HFFc6 (cell line): Measurements from ENCODE around the gene GAS2. TPM values are rescaled to one million over a fixed set of nuclear protein-coding genes. Genes with fewer than 3 reads are reported as not detected.
A peak's percentile ranks its signal among the peaks of the same experiment; 100 is the strongest.

Source experiments
- DNase-seq: peaks from one replicate; pipeline ENCODE4 v3.0.0-alpha.2; 2018
- H3K27ac Mint-ChIP-seq: 2 replicates; pipeline ENCODE4 v1.8.0; 2020; ENCODE audit warnings: mild to moderate bottlenecking, mixed read lengths
- H3K27me3 Mint-ChIP-seq: 2 replicates; pipeline ENCODE4 v1.8.0; 2021; ENCODE audit warnings: mild to moderate bottlenecking, moderate library complexity, mixed read lengths; ENCODE audit not compliant: insufficient read depth
- H3K36me3 Mint-ChIP-seq: 2 replicates; pipeline ENCODE4 v1.8.0; 2021; ENCODE audit warnings: low read depth, mixed read lengths
- H3K4me1 Mint-ChIP-seq: 2 replicates; pipeline ENCODE4 v1.8.0; 2020; ENCODE audit warnings: low read depth, mixed read lengths
- H3K4me3 Mint-ChIP-seq: 2 replicates; pipeline ENCODE4 v1.8.0; 2020; ENCODE audit warnings: mild to moderate bottlenecking, moderate library complexity, mixed read lengths
- H3K9me3 Mint-ChIP-seq: 2 replicates; pipeline ENCODE4 v1.8.0; 2020; ENCODE audit warnings: mild to moderate bottlenecking, mixed read lengths
- CTCF ChIP-seq: fragments of 200-600 bp; sonication (generic); IDR thresholded peaks from 2 replicates; pipeline ENCODE4 v1.5.0; 2021; ENCODE audit warnings: antibody characterized with exemption, mild to moderate bottlenecking
- total RNA-seq, 6 experiments: library from RNA; stranded (reverse); fragmentation: NEBNext Ultra II Directional; extraction: Animal tissue kit (Norgen Biotek cat#: 25700); gene quantifications; 2 replicates in 1 of 6; 3 replicates in 5 of 6; pipeline ENCODE4 v1.2.3, GENCODE V29; 2021

GAS2 gene
- total RNA-seq, 6 experiments from 2014 or later = 0.30 to 0.57 (median 0.43) TPM

GRCh38 chr11:22627421-22627820 lies 39.0 kb upstream of the GAS2 start:
- no peak overlapping the region for H3K4me3 Mint-ChIP-seq
- H3K4me1 Mint-ChIP-seq = peaks cover 20% of the 10 kb centered on the region
- H3K9me3 Mint-ChIP-seq = no peaks in the 10 kb centered on the region
- TF ChIP-seq CTCF = no peak
- no peak for DNase-seq
- no peak overlapping the region for H3K27ac Mint-ChIP-seq
- no peaks in the 10 kb centered on the region for H3K36me3 Mint-ChIP-seq
- no peaks in the 10 kb centered on the region for H3K27me3 Mint-ChIP-seq

GRCh38 chr11:22633354-22633902 lies 33.0 kb upstream of the GAS2 start:
- Mint-ChIP-seq H3K4me3 (no peak overlapping the region), H3K27me3 (no peaks in the 10 kb centered on the region; the same call in 1 of the 2 replicates), H3K27ac (no peak overlapping the region), H3K4me1 (no peaks in the 10 kb centered on the region), H3K36me3 (no peaks in the 10 kb centered on the region), H3K9me3 (no peaks in the 10 kb centered on the region)
- no peak for DNase-seq
- peak; percentile 36 for TF ChIP-seq CTCF

- TF ChIP-seq CTCF = no peak
- no peak for DNase-seq
These were observed 31.3 kb upstream of the GAS2 start for GRCh38 chr11:22634897-22635629.

GRCh38 chr11:22635689-22636088 lies 30.7 kb upstream of the GAS2 start:
- Mint-ChIP-seq H3K36me3 (no peaks in the 10 kb centered on the region), H3K9me3 (no peaks in the 10 kb centered on the region), H3K4me1 (no peaks in the 10 kb centered on the region), H3K27ac (no peak overlapping the region), H3K4me3 (no peak overlapping the region), H3K27me3 (no peaks in the 10 kb centered on the region; the same call in 1 of the 2 replicates)
- no peak for TF ChIP-seq CTCF
- no peak for DNase-seq

More at GRCh38 chr11:22634897-22635629, 31.3 kb upstream of the GAS2 start:
- Mint-ChIP-seq H3K9me3 (no peaks in the 10 kb centered on the region), H3K4me3 (no peak overlapping the region), H3K36me3 (no peaks in the 10 kb centered on the region), H3K27ac (no peak overlapping the region), H3K27me3 (no peaks in the 10 kb centered on the region; the same call in 1 of the 2 replicates), H3K4me1 (no peaks in the 10 kb centered on the region)

GRCh38 chr11:22640862-22641261 lies 25.5 kb upstream of the GAS2 start:
- Mint-ChIP-seq H3K27me3 (no peaks in the 10 kb centered on the region; the same call in 1 of the 2 replicates), H3K4me1 (no peaks in the 10 kb centered on the region), H3K9me3 (no peaks in the 10 kb centered on the region), H3K27ac (no peak overlapping the region), H3K4me3 (no peak overlapping the region), H3K36me3 (no peaks in the 10 kb centered on the region)
- TF ChIP-seq CTCF = no peak
- no peak for DNase-seq
